T follicular helper cell (primary cell): ENCODE results near the gene KRTAP3-2.

Experiments
- DNase-seq: peaks from one replicate; pipeline ENCODE4 v3.0.0-alpha.2; 2020; ENCODE audit warnings: low read depth

Gene KRTAP3-2

DNA sequence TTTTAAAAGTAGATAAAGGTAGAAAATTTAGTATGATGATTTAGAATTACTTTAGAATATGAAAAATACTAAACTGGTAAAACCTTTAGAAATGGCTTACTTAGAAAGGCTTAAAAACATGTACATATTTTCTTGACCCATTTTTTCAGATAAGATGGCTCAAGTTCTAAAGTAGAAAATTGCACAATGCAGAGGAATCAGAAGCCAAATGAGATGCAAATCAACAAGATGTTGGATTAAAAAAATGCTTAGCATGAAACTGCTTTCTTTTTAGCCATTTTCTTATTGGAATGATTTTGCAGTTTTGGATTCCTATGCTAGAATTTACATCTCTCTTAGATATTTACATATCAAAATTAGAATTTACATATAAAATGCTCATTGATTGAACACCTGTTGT is 10.7 kb upstream of the KRTAP3-2 start:
- no peak for DNase-seq

DNA sequence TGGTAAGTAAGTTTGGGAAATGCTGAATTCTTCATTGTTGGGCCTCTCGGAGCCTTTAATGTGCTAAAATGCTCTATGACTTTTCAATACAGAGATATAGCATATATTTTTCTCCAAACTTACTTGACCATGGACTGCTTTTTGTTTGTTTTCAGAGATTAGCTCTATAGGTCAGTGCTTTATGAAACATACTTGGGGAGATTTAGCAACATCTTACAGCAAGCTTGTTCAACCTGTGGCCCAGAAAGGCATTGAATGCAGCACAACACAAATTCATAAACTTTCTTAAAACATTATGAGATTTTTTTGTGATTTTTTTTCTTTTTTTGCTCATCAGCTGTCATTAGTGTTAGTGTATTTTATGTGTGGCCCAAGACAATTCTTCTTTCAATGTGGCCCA is 10.2 kb upstream of the KRTAP3-2 start:
- DNase-seq, result no peak

DNA sequence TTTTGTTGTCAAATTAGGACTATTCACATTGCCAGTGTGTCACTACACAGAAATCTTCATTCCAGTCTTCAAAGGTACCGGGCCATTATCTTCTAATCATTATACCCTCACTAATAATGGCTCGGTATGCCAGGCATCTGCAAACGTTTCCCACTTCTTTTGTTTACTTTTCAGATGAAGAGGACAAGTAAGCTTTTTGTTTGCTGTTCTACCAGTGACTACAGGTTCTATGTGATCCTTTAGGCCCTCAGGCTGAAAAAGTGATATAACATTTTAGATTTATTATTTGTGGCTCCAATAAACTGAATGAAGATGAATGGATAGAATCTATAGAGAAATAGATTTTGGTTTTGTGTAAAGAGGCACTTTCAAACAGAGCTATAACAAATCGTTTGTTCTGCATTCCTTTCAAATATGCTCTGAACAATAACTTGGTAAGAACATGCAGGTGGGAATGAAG is 9.6 kb upstream of the KRTAP3-2 start:
- no peak for DNase-seq

DNA sequence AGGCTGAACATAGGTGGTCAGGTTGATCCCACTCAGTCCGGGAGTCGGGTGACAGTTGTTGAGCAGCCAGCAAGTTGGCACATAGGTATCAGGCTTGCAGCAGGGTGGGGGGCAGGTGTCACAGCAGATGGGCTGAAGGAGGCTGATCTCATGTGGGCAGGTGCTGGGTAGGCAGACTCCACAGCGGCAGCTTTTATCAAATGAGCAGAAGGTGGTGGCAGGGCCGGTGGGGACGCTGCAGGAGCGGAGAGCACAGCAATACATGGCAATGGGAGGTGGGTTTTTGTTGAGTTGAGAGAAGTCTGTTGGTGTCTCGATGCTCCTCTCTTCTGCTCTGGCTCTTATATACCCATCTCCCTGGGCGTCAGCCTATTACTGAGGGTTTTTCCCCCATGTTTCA is 9.1 kb upstream of the KRTAP3-2 start, which contains the start of gene KRTAP3-1:
Gene KRTAP3-1, minus strand, starts transcription at position 318 of the 400 bp plus-strand sequence. Its CDS starts 54 bp downstream, at position 264.
- DNase-seq, result no peak

DNA sequence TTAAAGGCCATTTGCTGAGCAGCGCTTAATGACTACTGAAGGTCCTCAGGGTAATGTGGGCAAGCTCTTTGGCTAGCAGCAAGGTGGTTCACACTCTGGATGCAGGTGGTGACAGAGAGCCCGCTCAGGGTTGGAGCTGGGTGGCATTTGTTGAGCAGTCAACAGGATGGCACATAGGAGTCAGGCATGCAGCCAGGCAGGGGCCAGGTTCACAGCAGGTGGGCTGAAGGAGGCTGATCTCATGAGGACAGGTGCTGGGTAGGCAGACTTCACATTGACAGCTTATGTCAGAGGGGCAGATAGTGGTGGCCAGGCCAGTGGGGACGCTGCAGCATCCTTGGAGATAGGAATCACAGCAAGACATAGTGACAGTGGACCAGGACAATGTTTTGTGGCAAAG is 4.7 kb upstream of the KRTAP3-2 start:
- DNase-seq, result no peak

DNA sequence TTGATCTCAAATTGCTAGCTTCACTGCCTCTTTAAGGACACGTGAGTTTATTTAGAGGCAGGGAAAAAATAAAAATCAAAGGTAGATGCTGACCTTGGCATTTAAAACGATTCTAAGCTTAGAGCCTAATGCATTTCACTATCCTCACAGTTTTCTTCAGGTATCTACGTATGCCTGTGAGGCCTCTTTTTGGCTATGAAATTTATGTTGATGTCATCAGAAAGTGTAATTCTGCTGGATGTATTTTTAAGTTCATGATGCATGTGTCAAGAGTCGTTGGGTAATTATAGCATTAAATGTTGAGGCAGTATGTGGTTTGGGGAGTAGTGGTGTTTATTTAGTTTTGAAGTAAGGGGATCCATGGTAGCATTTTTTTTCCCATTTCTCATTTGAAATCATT is 4.2 kb upstream of the KRTAP3-2 start:
- no peak for DNase-seq

DNA sequence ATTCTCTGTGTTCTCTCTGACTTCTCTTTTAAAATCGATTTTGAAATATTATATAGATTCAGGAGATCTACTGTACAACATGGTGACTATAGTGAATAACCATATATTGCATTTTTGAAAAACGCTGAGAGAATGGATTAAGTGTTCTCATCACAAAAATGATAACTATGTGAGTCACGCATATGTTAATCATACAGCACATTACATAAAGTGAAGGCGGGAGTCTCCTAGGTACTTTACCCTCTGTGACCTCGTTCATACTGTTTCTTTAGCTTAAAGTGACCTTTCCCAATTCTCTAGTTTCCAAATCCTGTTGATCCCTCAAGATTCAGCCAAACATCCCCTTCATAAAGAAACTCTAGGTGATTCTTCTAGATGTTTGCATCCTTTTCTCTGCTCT is 3.1 kb upstream of the KRTAP3-2 start:
- DNase-seq, result no peak

DNA sequence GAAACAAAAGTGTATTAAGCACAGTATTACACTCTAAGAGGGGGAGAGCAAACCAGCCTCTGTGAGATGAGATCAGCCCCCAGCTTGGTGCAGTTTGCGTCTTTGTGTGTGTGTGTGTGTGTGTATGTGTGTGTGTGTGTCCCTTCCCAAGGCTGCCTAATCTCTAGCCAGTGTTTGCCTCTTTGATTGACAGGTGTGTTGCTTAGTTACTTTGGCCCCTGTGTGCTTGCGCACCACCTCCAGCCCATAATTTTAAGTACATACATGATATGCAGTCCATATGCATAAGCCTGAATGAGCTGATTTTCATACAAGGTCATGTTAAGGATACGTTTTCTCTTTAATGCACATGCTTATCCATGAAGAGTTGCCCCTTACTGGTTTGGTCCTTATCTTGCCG is 2.1 kb upstream of the KRTAP3-2 start:
- DNase-seq, result no peak

DNA sequence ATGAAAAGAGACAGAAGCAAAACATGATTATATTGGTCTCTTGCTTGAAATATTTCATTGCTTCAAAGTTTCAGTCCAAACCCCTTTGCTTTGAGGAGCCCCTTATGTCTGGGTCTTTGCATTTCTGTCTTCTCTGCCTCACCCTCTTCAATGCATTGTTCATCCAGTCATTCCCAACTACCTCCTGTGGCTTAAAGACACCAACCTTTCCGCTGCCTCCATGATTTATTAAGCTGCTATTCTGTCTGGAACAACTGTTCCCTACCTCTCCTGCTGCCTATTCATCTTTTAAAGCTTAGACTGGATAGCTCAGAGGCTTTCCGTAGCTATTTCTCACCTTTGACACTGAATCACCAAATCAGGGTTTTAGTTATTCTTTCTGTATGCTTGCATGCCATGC is 2.3 kb downstream of the KRTAP3-2 start:
- no peak for DNase-seq

DNA sequence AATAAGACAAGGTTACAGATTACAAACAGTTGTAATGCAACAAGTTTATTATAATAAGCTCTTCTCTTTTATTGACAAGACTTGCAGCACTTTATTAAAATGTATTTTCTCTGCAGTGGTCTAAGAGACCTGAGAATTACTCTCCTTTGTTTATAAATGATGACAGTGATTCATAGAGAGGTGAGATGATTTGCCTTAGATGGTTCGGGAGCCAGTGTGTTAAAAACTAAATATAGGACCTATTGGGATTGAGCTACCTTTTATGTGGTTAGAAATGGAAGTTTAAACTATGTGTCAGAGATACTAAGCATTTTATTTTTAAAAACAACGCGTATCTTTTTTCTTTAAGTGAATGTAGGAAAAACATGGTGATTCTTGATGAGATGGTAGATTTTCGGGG is 2.9 kb downstream of the KRTAP3-2 start:
- DNase-seq, result no peak

DNA sequence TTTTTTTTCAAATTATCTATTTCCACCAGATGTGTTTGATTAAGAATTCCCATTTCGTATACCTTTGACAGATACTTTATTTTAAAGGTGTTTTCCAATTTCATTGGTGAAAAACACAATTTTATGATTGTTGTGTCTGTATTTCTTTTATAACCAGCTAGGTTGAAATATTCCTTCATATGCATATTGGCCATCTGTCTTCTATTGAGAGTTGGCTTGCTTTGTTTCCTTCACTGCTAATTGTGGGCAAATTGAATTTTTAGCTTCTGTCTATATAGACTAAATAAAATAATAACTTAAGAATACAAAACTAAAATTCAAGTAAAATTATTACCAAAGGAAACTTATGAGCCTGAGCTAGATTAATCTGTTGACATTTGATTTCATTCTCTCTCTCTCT is 4.6 kb downstream of the KRTAP3-2 start:
- DNase-seq, result no peak

DNA sequence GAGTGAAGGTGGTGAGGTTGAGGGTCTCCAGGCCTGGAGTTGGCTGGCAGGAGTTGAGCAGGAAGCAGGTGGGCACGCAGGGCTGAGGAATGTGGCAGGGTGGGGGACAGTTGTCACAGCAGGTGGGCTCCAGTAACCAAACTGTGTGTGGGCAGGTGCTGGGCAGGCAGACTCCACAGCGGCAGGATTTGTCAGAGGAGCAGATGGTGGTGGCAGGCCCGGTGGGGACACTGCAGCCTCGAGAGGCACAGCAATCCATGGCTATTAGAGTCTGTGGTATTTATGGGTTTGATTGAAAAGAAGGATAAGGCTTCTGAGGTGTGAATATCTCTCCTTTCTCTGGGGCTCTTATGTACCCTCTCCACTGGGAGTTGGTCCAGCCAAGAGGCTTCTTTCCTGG is 5.9 kb downstream of the KRTAP3-2 start, which contains the start of gene KRTAP3-3:
Gene KRTAP3-3, minus strand, starts transcription at position 326 of the 400 bp plus-strand sequence. Its CDS starts 67 bp downstream, at position 259.
- no peak for DNase-seq

DNA sequence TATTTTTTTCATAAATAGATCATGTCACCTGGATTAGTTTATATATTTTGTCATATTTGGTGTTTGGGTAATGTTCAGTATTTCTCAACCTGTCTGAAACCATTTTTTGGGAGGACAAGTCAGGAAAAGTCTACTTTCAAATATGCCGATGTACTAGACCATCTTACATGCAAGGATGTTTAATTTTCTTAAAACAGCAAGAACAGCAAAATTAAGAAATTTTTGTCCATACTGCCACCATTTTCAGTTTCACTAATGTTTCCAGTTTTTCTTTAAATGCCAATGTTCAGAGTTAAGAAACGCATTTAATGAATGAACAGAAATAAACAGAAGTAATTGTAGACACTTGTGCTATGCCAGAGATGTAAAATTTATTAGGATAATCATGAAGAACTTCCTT is 6.6 kb downstream of the KRTAP3-2 start:
- DNase-seq, result no peak

DNA sequence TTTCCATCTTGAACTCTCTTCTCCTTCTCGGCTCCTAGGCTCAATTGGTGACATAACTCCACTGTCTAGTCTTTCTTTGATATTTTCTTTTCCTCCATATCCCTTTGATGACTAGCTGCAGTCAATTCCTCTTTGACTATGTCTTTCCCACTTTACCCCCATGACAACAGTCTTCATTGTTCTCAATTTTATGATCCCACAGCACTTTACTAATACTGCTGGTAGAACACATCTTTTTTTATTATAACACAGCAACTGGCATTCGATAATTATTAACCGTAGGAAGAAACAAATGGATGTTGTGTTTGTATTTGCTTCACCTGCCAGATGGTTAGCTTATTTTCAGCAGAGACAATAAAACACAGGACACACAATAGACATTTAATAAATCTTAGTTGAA is 7.0 kb downstream of the KRTAP3-2 start:
- no peak for DNase-seq

DNA sequence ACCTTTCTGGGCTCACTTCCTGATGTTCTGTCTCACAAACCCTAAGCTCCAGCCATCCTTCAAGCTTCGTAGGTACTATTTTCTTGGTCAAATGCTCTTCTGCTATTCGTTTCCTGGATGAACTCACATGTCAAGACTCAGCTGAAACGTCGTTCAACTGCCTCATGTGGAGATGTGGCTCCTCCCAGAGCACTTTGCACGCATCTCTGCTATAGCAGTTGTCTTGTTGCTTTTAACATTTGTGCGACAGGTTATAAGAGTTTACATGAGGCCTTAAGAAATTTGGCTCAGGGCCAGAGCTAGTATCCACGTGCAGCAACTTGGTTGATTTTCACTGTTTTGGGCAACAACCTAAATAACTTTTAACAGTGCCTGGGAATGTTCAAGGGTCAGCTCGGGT is 12.8 kb downstream of the KRTAP3-2 start:
- DNase-seq, result no peak

DNA sequence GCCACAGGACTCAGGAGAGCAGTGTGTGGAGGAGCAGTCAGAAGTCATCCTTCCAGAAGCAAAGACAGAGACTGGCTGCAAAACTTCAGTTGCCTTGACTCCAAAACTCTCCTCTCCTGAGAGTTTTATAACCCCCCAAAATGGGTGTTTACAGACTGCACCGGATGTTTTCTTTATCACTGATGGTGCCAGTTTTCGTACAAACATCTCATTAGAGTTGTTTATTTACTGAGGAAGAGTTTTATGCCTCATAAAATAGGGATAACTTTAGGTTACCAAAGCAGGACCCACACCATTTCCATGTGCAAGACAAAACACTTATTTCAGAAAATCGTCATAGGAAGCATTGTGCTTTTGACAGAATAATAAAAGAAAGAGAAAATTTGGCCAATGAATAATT is 15.5 kb downstream of the KRTAP3-2 start, which contains the start of gene KRT40:
Gene KRT40, minus strand, starts transcription at position 101 of the 400 bp plus-strand sequence. Its CDS starts 53 bp downstream, at position 48.
- DNase-seq, result no peak

DNA sequence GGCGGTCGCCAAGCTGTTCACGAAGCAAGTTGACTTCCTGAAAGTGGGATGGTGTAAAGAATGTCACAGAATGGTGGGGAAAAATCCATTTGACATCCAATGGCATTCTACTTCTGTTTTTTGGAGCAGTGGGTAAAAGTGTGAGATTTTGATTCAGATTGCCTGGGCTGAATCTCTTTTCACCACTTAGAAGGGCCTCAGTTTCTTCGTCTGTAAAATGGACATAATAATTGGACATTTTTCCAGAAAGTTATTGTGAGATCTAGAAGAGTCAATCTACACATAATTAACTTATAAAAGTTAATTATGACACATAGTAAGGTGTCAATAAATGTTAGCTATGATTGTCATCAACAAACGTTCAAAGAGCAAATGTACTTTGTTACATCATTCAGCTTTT is 18.6 kb downstream of the KRTAP3-2 start:
- no peak for DNase-seq

DNA sequence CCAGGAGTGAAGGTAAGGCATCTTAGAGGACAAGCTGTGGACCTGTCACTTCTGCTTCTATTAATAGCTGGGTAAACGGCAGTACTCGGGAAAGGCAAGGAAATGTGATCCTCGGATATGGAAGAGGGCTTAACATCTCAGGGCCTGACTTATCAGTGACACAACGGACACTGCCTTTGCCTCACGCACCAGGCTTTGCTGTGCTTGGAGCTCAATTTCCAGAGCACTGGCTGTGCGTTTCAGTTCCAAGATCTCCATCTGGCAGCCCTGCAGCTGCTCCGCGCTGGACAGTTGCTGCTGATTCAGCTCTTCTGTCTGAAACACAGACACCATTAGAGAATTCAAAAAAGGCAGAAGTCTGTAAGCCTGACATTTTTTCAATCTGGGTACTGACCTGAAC is 19.1 kb downstream of the KRTAP3-2 start:
- no peak for DNase-seq

DNA sequence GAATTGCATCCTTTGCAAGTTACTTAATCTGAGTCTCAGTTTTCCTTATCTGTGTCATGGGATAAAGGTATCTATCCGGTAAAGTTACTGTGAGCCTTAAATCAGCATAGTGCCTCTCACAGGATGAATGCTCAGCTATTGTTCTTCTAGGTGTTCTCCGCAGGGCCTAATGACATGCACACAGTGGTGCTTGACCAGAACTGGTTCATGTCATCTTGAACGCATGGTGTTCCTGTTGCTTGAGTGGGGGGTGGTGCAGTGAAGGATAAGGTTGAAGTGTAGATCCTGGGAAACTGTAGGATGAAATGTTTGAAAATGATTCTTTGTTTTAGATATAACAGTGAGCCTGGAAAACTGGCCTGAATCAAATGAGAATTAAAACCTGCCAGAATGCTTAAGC is 19.6 kb downstream of the KRTAP3-2 start:
- DNase-seq, result no peak

DNA sequence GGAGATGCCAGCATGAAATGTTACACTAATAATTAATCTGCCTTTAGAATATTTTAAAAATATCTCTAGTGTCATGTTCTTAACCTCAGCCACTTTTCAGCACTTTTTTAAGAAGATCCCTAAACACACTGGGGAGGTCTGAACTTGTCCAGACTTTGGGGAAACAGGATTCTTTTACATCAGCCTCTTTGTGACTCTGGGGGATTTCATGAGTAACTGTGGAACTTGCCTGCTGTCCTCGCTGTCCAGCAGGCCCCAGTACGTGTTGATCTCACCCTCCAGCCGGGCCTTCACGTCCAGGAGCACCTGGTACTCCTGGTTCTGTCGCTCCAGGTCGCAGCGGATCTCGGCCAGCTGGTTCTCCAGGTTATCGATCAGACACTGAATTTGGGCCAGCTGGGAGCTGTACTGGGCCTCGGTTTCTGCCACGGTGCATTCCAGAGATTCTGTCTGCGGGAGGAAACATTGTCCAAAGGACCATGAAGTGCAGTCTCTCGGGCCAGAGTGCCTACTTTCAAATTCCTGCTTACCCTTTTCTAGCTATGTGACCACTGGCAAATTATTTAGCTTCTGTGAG is 21.0 kb downstream of the KRTAP3-2 start:
- no peak for DNase-seq

DNA sequence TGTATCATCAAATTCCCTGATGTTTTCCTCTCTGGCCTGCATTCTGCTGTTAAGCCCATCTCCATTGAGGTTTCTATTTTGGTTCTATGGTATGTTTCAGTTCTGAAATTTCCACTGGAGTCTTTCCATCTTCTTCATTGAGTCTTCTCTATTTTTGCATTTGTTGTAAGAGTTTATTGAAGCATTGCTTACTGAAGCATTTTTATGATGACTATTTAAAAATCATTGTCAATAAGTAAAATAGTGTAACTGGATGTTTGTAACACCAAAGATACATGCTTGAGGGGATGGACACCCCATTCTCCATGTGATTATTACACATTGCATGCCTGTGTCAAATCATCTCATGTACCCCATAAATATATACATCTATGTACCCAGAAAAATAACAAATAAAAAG is 24.2 kb downstream of the KRTAP3-2 start:
- no peak for DNase-seq

DNA sequence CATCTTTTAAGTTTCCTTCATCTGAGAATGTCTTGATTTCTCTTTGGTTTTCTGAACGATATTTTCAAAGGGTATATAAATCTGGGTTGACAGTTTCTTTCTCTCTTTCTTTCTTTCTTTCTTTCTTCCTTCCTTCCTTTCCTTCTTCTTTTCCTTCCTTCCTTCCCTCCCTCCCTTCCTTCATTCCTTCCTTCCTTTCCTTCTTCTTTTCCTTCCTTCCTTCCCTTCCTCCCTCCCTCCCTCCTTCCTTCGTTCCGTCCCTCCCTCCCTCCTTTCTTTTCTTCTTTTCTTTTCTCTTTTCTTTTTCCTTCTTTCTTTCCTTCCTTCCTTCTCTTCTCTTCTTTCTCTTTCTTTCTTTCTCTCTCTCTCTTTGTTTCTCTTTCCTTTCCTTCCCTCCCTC is 25.3 kb downstream of the KRTAP3-2 start:
- no peak for DNase-seq

DNA sequence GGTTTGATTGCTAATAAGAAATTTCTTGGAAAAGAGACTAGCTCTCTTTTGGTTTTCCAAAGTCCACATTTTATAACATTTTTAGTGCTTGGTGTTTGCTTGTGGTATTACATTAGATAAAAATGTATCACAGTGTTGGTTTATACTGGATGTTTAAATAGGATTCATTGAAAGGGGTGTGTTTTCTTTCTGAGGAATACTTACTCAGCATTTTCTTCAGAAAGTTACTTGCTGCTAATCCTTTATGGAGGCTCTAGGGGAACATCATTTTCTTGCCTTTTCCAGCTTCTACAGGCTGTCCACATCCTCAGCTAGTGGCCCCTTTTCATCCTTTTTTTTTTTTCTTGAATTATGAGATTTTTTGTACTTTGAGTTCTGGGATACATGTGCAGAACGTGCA is 32.1 kb downstream of the KRTAP3-2 start:
- DNase-seq, result no peak

DNA sequence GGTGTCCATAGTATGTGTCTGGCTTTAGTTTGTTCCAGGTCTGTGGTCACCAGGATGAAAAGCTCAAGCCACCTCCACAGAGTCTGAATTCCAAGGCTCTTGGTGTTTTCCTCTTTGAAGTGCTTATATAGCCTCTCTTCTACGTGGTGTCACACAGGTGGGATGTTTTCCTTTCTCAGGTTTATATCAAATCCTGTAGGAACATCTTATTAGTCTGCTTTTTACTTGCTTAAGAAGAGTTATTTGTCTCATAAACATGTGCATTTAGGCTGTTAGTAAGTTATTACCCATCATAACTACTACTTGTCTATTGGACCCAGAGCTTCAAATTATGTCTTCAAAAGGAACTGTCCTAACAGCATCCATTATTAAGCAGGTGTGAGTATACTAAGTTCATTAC is 32.9 kb downstream of the KRTAP3-2 start, which contains the start of gene KRT39:
Gene KRT39, minus strand, starts transcription at position 101 of the 400 bp plus-strand sequence. Its CDS starts 92 bp downstream, at position 9.
- DNase-seq, result no peak
